Activated T-cell treated with anti-CD3 and anti-CD28 coated beads, Interleukin-2, amount 50 U/mL, for 4 hours (primary cell): Measurements from ENCODE around the gene ARVCF. TPM values are rescaled to one million over a fixed set of nuclear protein-coding genes. Genes with fewer than 3 reads are reported as not detected.

Source experiments
- ATAC-seq, 2 donors: fragments of 200-7000 bp; cut with Tn5 transposase; one replicate each; pipeline ENCODE4 v1.10.0; 2021
- DNase-seq: peaks from one replicate; pipeline ENCODE4 v3.0.0-alpha.2; 2020
- H3K27me3 Mint-ChIP-seq: one replicate; pipeline ENCODE4 v1.8.0; 2021; ENCODE audit warnings: low read depth, mixed read lengths
- H3K36me3 Mint-ChIP-seq: one replicate; pipeline ENCODE4 v1.8.0; 2022; ENCODE audit warnings: mixed read lengths; ENCODE audit not compliant: insufficient read depth
- H3K4me1 Mint-ChIP-seq: one replicate; pipeline ENCODE4 v1.8.0; 2021; ENCODE audit warnings: low read depth, mixed read lengths
- H3K4me3 Mint-ChIP-seq: one replicate; pipeline ENCODE4 v1.8.0; 2021; ENCODE audit warnings: mild to moderate bottlenecking, moderate library complexity, mixed read lengths
- H3K9me3 Mint-ChIP-seq: one replicate; pipeline ENCODE4 v1.8.0; 2021; ENCODE audit warnings: mixed read lengths
- total RNA-seq, 3 donors: library from RNA; stranded (reverse); gene quantifications; one replicate each; pipeline ENCODE4 v1.2.1, GENCODE V29; 2021

ARVCF gene
- total RNA-seq, 3 donors from 2014 or later = 2.3 to 3.6 (median 2.8) TPM

DNA sequence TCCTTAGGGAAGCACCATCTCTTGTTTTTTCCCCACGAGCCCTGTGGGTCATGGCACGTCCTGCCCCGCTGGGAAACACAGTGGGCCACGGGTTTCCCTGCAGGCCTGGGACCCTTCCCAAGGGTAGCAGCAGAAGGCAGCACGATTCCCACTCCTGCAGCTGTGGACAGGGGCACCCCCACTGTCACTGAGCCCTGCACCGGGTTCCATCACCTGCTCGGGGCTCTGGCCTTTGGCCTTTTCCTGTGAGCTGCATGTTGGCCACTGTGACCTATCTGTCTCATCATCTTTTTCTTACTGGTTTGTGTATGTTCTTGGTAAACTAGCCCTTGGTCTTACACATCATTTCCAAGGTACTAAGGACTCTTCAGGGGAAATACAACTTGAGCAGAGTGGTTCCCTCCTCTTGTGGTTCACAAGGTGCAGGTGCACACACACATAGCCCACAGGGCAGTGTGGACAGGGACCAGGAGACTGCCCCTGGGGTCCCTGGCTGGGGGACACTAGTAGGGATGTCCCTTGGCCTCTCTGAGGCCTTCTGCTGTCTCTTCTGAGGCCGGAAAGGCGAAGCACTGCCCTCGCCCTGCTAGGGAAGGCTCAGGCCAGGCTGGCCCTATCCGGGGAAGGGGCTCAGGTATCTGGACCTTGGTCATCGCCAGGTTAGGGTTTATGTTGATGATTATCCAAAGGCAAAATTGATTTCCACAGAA is 56.0 kb downstream of the ARVCF start:
- H3K36me3 Mint-ChIP-seq = no peaks in the 10 kb centered on the region
- no peaks in the 10 kb centered on the region for H3K9me3 Mint-ChIP-seq
- ATAC-seq (no peak), DNase-seq (no peak)
- no peak overlapping the region for H3K4me3 Mint-ChIP-seq
- H3K4me1 Mint-ChIP-seq = peaks cover 5% of the 10 kb centered on the region
- no peaks in the 10 kb centered on the region for H3K27me3 Mint-ChIP-seq

DNA sequence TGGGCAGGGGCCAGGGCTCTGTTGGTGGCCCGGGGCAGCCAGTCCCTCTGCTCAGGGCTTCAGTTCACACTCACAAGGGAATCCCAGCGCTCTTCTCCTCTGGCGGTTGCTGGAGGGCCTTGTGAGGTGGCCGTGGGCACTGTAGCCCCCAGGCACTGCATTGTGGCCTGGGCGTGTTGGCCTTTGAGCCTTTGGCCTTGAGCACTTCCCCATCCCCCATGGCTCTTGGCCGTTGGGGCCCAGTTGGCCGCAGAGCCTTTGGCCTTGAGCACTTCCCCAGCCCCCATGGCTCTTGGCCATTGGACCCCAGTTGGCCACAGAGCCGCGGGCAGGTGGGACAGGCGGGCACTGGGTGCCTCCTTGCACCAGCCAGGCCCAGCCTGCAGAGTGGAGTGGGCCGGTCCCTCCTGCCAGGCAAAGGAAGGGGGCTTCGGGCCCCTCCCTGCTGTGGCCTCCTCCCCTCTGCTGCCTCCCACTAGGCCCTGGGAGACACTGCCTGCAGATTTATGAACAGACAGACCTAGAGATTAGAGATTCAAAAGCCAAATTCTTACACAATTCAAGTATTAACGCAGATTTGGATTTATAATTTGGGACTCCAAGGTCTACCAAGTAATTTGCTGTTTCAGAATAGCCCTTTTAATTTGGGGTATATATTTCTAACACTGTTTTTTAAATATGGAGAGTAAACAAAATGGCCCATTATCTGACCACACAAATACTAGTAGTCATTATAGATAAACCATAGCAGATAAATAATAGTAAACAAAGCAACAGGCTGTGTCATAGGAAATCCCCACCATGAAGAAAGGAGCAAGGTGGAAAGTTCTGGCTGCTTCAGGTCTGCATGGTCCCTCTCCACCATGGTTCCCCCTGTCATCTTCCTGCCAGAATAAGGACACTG is 56.8 kb downstream of the ARVCF start:
- Mint-ChIP-seq H3K4me1 (peaks cover 9% of the 10 kb centered on the region), H3K9me3 (no peaks in the 10 kb centered on the region), H3K4me3 (no peak overlapping the region), H3K36me3 (no peaks in the 10 kb centered on the region), H3K27me3 (no peaks in the 10 kb centered on the region)
- no peak for DNase-seq
- no peak for ATAC-seq

DNA sequence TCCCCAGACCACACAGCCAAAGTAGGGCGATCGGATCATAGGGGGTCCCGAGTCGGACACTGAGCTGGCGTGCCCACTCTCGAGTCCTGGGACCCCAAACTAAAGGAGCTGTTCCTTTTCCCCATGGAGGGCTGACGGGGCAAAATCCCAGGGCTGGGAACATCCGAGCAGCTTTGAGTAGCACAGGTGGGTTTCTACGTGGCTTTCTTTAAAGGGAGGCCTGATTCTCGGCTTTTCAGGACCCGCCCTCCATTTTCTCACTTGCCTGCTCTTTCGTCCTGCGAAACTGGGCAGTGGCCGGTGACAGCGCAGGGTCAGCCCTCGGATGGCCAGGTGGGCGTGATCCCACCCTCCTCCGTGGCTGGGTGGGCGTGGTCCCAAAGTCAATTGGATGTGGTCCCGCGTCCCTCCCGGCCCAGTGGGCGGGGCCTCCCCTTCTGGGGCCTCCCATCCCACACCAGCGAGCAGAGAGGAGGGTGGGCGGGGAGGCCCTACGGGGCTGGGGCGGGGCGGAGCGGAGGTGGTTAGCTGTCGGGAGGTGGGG is 57.5 kb downstream of the ARVCF start:
- Mint-ChIP-seq H3K36me3 (no peaks in the 10 kb centered on the region), H3K4me1 (peaks cover 11% of the 10 kb centered on the region), H3K9me3 (no peaks in the 10 kb centered on the region), H3K4me3 (no peak overlapping the region), H3K27me3 (no peaks in the 10 kb centered on the region)
- DNase-seq (no peak), ATAC-seq (no peak)

DNA sequence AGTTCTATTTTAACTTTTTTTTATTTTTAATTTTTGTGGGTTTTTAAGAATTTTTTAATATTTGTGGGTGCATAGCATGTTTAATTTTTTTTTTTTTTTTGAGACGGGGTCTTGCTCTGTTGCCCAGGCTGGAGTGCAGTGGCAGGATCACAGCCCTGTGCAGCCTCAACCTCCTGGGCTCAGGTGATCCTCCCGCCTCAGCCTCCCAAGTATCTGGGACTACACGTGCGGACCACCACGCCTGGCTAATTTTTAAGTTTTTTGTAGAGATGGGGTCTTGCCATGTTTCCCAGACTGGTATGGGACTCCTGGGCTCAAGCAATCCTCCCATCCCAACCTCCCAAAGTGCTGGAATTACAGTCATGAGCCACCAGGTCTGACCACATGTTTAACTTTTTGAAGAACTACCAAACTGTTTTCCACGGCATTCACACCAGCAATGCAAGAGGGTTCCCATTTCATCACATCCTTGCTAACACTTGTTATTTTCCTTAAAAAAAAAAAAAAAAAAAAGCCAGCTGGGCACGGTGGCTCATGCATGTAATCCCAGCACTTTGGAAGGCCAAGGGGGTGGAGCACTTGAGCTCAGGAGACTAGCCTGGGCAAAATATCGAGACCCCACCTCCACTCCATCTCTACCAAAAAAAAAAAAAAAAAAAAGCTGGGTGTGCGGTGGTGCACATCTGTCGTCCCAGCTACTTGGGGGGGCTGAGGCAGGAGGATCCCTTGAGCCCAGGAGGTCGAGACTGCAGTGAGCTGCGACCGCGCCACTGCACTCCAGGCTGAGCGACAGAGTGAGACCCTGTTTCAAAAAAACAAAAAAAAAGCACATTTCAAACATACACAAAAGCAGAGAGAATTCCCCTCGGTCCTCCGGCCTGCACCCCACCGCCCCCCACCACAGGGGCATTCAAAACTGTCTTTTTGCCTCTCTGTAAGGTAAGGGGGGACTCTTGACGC is 58.3 kb downstream of the ARVCF start:
- DNase-seq (no peak), ATAC-seq (no peak)
- Mint-ChIP-seq H3K4me1 (peaks cover 11% of the 10 kb centered on the region), H3K9me3 (no peaks in the 10 kb centered on the region), H3K4me3 (no peak overlapping the region), H3K36me3 (no peaks in the 10 kb centered on the region), H3K27me3 (no peaks in the 10 kb centered on the region)

DNA sequence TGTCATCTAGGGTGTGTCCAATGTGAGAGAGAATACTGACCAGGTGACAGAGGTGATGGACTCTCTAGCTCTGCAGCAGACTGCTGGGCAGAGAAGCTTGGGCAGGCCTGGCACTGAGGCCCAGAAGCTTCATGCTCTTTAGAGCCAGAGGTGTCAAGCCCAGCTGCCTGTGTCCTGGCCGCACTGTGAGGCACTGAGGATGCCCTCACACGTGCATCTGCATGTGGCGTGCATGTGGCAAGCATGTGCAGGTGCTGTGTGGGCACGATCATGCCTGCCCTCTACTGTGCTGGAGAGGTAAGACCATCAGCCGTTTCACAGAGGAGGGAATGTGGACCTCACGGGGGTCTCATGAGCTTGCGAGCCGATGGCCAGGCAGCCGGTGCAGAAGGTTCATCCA is 59.2 kb downstream of the ARVCF start:
- Mint-ChIP-seq H3K27me3 (no peaks in the 10 kb centered on the region), H3K4me1 (peaks cover 9% of the 10 kb centered on the region), H3K4me3 (no peak overlapping the region), H3K36me3 (no peaks in the 10 kb centered on the region), H3K9me3 (no peaks in the 10 kb centered on the region)
- ATAC-seq (no peak), DNase-seq (no peak)

DNA sequence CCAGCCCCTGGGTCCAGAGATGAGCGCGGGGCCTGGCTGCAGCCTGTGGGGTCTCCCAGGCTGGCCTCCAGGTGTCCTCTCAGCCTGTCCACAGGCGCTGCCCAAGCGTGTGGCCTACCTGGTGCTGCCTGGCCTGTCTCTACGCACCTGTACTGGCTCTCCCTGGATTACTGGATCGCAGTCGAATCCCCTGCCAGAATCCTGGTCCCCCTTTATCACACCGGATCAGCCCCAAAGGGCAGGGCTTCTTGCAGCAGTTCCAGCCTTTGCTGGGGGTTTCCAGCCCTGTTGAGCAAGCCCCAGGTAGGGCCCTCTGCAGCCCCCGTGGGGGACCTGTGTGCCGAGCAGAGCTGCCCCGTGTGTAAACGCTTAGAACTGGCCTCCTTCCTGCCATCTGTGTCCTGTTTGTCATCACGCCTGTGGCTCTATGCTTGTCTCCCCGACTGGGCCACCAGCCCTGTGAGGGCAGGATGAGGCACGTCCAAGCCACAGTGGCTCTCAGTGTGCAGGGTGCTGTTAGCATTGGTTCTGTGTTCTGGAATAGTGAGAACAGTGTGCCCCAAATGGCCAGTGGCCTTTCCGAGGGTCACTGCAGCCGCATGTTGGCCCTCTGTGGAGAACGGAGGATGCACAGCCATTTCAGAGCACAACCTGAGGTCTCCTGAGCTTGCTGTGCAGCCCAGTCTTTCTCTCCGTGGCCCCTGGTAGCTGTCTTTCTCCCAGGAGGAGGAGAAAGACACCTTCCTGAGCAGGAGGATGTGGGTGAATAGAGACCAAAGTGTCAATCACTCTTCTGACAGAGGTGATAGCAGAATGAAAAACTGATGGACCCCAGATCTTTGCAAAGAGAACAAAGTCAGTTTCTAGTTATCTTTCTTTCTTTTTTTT is 61.1 kb downstream of the ARVCF start:
- DNase-seq (no peak), ATAC-seq (peak in 1 of 2 donors; percentile 35)
- no peaks in the 10 kb centered on the region for H3K27me3 Mint-ChIP-seq
- no peaks in the 10 kb centered on the region for H3K9me3 Mint-ChIP-seq
- peaks cover 3% of the 10 kb centered on the region for H3K36me3 Mint-ChIP-seq
- H3K4me3 Mint-ChIP-seq = no peak overlapping the region
- H3K4me1 Mint-ChIP-seq = peaks cover 10% of the 10 kb centered on the region

DNA sequence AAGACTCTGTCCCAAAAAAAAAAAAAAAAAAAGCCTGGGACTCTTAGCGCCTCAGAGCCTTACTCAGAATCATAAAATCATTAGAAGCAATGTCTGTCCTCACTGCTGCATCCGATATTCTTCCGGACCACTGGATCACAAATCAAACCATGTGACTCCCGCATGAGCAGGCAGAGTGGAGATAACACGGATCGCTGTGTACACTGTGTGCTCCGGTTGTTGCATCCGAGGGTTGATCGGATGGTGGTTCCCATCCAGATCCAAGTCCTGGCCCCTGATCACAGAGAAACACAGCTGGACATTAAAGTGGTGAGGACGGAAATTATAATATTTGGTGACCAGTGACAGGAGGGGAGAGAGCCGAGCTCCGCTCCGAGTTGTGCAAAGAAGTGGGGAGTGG is 65.3 kb downstream of the ARVCF start:
- Mint-ChIP-seq H3K36me3 (peaks cover 6% of the 10 kb centered on the region), H3K27me3 (no peaks in the 10 kb centered on the region), H3K9me3 (no peaks in the 10 kb centered on the region), H3K4me3 (no peak overlapping the region), H3K4me1 (peaks cover 20% of the 10 kb centered on the region)
- ATAC-seq (no peak), DNase-seq (no peak)

DNA sequence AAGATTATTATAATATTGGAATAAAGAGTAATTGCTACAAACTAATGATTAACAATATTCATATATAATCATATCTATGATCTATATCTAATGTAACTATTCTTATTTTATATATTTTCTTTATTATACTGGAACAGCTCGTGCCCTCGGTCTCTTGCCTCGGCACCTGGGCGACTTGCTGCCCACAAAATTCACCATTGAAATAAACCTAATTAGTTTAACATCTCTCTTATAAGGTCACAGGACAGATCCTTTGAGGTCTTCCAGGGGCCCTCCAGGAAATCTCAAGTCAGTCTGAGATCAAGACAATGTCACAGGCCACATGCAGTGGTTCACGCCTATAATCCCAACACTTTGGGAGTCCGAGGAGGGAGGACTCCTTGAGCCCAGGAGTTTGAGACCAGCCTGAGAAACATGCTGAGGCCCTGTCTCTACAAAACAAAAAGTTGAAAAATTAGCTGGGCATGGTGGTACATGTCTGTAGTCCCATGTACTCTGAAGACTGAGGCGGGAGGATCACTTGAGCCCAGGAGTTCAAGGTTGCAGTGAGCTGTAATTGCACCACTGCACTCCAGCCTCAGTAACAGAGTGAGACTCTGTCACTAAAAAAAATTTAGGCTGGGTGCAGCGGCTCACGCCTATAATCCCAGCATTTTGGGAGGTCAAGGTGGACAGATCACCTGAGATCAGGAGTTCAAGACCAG is 68.4 kb downstream of the ARVCF start:
- Mint-ChIP-seq H3K9me3 (no peaks in the 10 kb centered on the region), H3K36me3 (peaks cover 9% of the 10 kb centered on the region), H3K4me1 (peaks cover 19% of the 10 kb centered on the region), H3K27me3 (no peaks in the 10 kb centered on the region), H3K4me3 (no peak overlapping the region)
- ATAC-seq (no peak), DNase-seq (no peak)

DNA sequence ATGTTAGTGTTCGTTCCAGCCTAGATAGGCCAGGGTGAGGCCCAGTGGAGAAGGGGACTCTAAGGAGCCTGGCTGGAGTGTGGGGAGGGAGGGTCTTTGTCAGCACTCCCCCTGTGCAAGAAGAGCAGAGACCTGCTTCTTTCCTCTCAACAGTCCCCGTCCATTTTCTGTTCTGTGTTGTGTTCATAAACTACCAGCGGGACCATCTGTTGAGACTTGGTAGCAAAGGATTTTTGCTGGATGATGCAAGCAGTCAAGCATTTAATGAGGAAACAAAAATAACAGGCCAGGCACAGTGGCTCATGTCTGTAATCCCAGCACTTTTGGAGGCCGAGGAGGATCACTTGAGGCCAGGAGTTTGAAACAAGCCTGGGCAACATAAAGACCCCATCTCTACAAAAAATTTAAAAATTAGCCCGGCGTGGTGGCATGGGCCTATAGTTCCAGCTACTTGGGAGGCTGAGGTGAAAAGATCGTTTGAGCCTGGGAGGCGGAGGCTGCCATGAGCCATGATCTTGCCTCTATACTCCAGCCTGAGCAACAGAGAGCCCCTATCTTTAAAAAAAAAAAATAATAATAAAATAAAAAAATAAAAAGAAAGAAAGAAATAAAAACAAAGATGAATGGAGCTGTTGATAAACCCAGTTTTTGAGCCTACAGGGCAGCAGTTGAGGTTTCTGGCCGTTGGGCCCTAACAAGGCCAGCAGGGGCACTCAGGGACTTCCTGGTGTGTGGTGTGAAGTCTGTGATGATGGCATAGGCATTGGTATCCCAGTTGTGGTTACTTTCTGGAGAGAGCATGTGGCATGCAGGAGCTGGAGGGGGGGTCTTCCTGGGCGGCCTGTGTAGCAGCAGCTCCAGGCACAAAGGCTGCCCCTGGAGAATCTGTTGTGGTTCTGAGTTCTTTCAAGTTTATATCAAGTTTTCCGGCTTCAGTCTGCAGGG is 73.3 kb downstream of the ARVCF start:
- no peak for ATAC-seq
- H3K4me1 Mint-ChIP-seq = peaks cover 39% of the 10 kb centered on the region

DNA sequence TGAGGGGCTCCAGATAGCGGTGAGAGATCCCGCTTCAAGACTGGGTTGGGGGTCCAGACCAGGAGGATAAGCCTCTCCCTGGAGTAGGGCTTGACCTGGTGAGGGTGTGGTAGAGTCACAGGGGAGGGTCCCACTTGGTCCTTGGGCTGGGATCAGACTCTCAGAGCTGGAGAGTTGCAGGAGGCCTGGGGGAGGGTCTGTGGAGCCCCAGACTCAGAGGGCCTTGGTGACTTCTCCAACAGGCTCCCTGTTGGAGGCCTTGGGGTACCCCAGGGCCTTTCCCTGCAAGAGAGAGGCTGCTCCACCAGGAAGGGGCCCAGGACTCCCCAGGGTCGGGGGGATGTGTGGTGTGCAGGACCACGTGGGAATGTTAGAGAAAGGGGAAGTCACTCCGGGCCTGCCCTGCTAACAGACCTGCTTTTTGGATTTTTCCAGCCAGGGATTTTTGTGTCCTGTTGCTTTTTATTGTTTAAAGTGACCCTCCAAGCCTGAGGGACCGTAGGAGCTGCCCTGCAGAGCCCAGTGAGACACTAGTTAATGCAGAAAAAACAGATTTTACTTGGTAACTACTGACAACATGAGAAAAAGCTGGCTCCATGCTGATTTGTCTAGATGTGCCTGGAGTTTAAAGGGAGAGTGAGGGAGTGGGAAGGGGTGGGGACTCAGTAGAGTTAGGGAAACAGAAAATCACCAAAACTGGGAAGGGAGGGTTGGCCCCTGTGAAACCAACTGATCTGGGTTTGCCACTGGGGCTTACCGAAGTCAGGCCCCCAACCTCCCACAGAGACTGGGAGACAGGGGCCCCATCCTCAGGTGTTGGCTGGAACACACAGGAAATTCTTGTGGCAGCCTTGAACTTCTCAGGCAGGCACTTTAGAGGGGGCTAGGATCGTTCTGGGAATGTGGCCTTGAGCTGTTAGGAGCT is 74.2 kb downstream of the ARVCF start:
- DNase-seq = no peak
- H3K9me3 Mint-ChIP-seq = no peaks in the 10 kb centered on the region

More for the DNA sequence above, 73.3 kb downstream of the ARVCF start:
- H3K36me3 Mint-ChIP-seq = peaks cover 5% of the 10 kb centered on the region
- no peaks in the 10 kb centered on the region for H3K9me3 Mint-ChIP-seq
- DNase-seq = no peak
- no peaks in the 10 kb centered on the region for H3K27me3 Mint-ChIP-seq
- peak overlapping the region; percentile 93 for H3K4me3 Mint-ChIP-seq

DNA sequence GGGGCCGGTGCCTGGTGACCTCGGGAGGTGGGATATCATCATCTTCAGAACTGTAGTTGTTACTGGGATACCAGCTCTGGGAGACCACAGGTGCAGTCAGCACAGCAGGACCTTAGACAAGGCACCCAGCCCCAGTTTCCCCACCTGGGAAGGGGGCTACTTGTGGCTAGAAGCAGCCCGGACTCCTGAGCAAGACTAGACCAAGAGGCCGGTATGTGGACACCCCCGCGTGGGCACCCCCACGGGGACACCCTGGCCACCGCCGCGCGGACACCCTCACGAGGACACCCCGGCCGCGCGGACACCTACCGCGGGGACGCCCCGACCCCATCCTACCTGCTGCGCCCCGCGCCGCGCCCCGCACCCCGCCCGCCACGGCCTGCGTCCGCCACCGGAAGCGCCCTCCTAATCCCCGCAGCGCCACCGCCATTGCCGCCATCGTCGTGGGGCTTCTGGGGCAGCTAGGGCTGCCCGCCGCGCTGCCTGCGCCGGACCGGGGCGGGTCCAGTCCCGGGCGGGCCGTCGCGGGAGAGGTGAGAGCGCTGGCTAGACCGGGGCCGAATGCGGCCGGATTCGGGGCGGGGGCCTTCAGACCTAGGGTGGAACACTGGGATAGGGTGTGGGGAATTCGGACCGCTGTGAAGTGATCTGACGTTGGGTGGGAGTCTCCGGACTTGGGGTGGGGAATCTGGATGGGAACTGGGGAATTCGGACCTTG is 75.1 kb downstream of the ARVCF start, which contains the start of the genes COMT and TXNRD2:
TSS of gene COMT (plus strand) at position 408 of the 718 bp plus-strand sequence. CDS start 20,755 bp downstream, outside the sequence.
TSS of gene TXNRD2 (minus strand) at position 454 of the 718 bp plus-strand sequence. CDS start at position 439, 15 bp downstream.
- Mint-ChIP-seq H3K9me3 (peaks cover 5% of the 10 kb centered on the region), H3K4me3 (peak within 1 kb of the TSS; percentile 93), H3K4me1 (peaks cover 30% of the 10 kb centered on the region), H3K36me3 (peaks cover 16% of the 10 kb centered on the region), H3K27me3 (no peaks in the 10 kb centered on the region)
- peak; percentile 55 for DNase-seq
- peak; percentile 93 to 95 for ATAC-seq

More for the DNA sequence above, 74.2 kb downstream of the ARVCF start:
- Mint-ChIP-seq H3K4me1 (peaks cover 36% of the 10 kb centered on the region), H3K4me3 (peak overlapping the region; percentile 93), H3K36me3 (peaks cover 10% of the 10 kb centered on the region), H3K27me3 (no peaks in the 10 kb centered on the region)
- peak; percentile 19 to 36 for ATAC-seq
